Neutrophil (primary cell): ENCODE measurements around the gene TRIAP1.

Experiments
- H3K27ac ChIP-seq: fragments of 200-600 bp; sonication (generic); 2 replicates; pipeline ENCODE4 v1.5.1; 2016; ENCODE audit warnings: mild to moderate bottlenecking, moderate library complexity
- H3K27me3 ChIP-seq: fragments of 200-600 bp; sonication (generic); 2 replicates; pipeline ENCODE4 v1.6.0; 2016; ENCODE audit warnings: mild to moderate bottlenecking
- H3K36me3 ChIP-seq: fragments of 200-600 bp; sonication (generic); 2 replicates; pipeline ENCODE4 v1.5.1; 2017
- H3K4me1 ChIP-seq, 2 experiments: fragments of 200-600 bp in 1 of 2; sonication (generic) in 1 of 2; 1 replicate in 1 of 2; 2 replicates in 1 of 2; pipeline versions ENCODE4 v1.5.1 to v1.6.1; 2013 to 2016; ENCODE audit warnings: low read depth in 1 of 2, low read length in 1 of 2, mild to moderate bottlenecking in 1 of 2, moderate library complexity in 1 of 2; ENCODE audit not compliant: control insufficient read depth in 1 of 2, insufficient read depth in 1 of 2
- H3K4me3 ChIP-seq, 2 experiments: fragments of 200-600 bp in 1 of 2; sonication (generic) in 1 of 2; 1 replicate in 1 of 2; 2 replicates in 1 of 2; pipeline ENCODE4 v1.5.1; 2013 to 2016; ENCODE audit warnings: low read depth in 1 of 2, low read length in 1 of 2, mild to moderate bottlenecking in 1 of 2, moderate library complexity in 1 of 2
- H3K9me3 ChIP-seq: fragments of 200-600 bp; sonication (generic); 2 replicates; pipeline ENCODE4 v1.5.1; 2016
- TF ChIP-seq, protein P1 (sequence below): fragments of 200-600 bp; sonication (generic); IDR thresholded peaks from 2 replicates; pipeline ENCODE4 v1.5.1; 2016; ENCODE audit warnings: antibody characterized with exemption

Gene TRIAP1

DNA sequence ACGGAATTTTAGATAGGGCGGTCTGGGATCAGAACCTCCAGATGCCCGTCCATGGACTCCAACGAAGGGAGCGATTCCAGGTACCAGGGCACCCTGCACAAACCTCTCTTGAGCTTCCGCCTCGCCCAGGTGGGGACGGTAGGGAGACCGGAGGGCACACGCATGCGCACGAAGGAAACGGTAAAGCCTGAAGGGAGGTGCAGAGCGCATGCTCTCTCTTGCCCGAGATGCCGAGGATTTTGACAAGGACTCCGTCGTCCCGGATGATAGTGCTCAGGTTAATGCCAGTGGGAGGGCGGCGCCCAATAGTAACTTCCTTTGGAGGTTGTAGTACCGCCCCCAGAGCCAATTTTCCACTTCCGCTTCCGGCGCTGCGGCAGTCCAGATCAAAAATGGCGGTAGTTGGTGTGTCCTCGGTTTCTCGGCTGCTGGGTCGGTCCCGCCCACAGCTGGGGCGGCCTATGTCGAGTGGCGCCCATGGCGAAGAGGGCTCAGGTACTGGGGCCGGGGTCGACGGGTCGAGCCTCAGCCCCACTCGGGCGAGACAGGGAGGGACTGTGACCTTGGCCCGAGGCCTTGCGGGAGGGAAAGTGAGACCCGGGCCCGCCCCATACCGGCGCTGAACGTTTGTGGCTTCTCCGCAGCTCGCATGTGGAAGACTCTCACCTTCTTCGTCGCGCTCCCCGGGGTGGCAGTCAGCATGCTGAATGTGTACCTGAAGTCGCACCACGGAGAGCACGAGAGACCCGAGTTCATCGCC, 8.3 kb downstream of the TRIAP1 start, which contains the start of gene COX6A1:
Gene COX6A1, plus strand, starts transcription at position 379 of the 760 bp plus-strand sequence. Its CDS starts 14 bp downstream, at position 393.
- TF ChIP-seq, protein P1, sequence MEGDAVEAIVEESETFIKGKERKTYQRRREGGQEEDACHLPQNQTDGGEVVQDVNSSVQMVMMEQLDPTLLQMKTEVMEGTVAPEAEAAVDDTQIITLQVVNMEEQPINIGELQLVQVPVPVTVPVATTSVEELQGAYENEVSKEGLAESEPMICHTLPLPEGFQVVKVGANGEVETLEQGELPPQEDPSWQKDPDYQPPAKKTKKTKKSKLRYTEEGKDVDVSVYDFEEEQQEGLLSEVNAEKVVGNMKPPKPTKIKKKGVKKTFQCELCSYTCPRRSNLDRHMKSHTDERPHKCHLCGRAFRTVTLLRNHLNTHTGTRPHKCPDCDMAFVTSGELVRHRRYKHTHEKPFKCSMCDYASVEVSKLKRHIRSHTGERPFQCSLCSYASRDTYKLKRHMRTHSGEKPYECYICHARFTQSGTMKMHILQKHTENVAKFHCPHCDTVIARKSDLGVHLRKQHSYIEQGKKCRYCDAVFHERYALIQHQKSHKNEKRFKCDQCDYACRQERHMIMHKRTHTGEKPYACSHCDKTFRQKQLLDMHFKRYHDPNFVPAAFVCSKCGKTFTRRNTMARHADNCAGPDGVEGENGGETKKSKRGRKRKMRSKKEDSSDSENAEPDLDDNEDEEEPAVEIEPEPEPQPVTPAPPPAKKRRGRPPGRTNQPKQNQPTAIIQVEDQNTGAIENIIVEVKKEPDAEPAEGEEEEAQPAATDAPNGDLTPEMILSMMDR = peak; percentile 53
- H3K9me3 ChIP-seq = no peaks in the 10 kb centered on the region
- peaks cover 25 to 26% of the 10 kb centered on the region in 2 experiments for H3K4me1 ChIP-seq
- H3K4me3 ChIP-seq = peak within 1 kb of the TSS; percentile 70 to 94
- H3K27me3 ChIP-seq = peaks cover 6% of the 10 kb centered on the region
- peak within 1 kb of the TSS; percentile 87 for H3K27ac ChIP-seq
- peaks cover 36% of the 10 kb centered on the region for H3K36me3 ChIP-seq

DNA sequence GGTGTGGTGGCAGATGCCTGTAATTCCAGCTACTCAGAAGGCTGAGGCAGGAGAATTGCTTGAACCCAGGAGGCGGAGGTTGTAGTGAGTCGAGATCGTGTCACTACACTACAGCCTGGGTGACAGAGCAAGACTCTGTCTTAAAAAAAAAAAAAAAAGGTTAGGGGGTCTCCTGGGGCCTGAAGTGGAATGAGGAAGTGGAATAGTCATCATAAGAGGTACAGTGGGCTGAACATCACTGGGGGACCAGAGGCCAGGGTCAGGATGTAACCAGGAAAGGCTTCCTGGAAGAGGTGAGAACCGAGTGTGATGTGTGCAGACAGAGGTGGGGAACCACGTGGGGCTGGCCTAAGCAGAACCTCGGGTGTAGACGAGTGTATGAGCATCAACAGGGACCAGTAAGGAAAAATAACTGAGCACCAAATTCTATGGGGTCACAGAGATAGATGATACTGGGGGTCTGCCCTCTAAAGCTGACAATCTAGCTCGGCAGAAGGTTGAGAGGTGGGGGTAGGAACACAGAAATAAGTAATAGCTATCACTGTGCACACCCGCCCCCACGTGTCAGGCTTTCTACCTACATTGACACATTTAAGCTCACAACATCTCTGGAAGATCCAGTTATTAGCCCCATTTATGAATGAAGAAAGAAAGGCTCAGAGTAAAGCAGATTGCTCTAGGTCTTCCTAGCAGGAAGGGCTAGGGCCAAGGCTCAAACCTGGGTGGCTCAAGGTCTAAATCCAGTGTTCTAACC, 13.2 kb downstream of the TRIAP1 start:
- Histone ChIP-seq H3K4me3 (no peak overlapping the region), H3K4me1 (peaks cover 5 to 8% of the 10 kb centered on the region in 2 experiments), H3K9me3 (no peaks in the 10 kb centered on the region), H3K27ac (no peak overlapping the region), H3K27me3 (peaks cover 30% of the 10 kb centered on the region), H3K36me3 (no peaks in the 10 kb centered on the region)
- TF ChIP-seq, protein P1 = no peak

DNA sequence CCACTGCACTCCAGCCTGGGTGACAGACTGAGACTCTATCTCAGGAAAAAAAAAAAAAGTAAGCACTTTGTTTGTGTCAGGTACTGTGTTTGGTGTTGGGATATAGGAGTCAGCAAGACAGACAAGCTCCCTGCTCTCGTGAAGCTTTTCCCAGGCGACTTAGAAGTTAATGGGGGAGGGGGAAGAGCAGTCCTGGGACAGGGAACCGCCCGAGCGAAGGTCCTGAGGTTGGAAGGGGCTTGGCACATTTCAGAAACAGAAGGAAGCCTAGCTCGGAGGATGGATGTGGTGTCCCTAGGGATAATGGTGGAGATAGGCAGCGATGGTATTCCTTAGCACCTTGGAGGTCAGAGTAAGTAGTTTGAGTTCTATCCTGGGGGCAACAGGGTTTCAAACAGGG, 16.8 kb downstream of the TRIAP1 start:
- no peaks in the 10 kb centered on the region for H3K9me3 ChIP-seq
- H3K27ac ChIP-seq = no peak overlapping the region
- H3K36me3 ChIP-seq = no peaks in the 10 kb centered on the region
- no peaks in the 10 kb centered on the region for H3K4me1 ChIP-seq
- no peak overlapping the region for H3K4me3 ChIP-seq
- TF ChIP-seq, protein P1 = no peak
- H3K27me3 ChIP-seq = peaks cover 41% of the 10 kb centered on the region

DNA sequence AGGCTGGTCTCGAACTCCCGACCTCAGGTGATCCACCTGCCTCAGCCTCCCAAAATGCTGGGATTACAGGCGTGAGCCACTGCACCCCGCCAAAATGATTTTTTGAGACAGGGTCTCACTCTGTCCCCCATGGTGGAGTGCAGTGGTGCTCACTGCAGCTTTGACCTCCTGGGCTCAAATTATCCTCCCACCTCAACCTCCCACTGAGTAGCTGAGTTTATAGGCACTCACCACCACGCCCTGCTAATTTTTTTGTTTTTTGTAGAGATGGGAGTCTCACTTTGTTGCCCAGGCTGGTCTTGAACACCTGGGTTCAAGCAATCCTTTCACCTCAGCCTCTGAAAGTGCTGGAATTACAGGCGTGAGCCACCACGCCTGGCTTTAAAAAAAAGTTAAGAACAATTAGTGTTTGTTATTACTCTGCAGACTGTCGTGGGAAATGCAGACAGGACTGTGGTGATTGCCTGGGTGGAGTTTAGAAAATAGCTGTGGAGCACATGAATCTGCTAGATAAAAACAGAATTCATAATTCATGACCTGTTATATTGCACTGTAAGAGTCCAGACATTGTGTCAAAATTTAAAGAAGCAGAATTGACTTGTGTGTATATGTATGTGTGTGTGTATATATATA, 17.5 kb downstream of the TRIAP1 start:
- Histone ChIP-seq H3K27ac (no peak overlapping the region), H3K4me3 (no peak overlapping the region), H3K4me1 (no peaks in the 10 kb centered on the region), H3K9me3 (no peaks in the 10 kb centered on the region), H3K27me3 (peaks cover 41% of the 10 kb centered on the region), H3K36me3 (no peaks in the 10 kb centered on the region)
- TF ChIP-seq, protein P1 = no peak

DNA sequence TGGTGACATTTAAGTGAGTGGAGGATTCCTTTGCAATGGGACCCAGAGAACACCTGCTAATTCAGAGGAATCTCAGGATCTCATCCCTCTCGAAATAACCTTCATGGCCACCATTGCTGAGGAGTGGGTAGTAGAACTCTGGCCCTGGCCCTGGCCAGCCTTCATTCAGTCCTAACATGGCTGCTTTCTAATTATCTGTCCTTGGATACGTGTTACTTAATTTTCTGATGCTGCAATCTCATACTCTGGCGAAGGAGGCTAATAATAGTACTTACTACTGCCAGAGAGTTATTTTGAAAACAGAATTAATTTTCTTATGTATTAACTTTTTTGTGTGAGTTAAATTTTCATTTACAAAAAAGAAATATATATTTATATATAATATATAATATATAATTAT, 20.4 kb downstream of the TRIAP1 start:
- TF ChIP-seq, protein P1 = no peak
- Histone ChIP-seq H3K4me1 (no peaks in the 10 kb centered on the region), H3K4me3 (no peak overlapping the region), H3K27ac (no peak overlapping the region), H3K36me3 (no peaks in the 10 kb centered on the region), H3K9me3 (no peaks in the 10 kb centered on the region), H3K27me3 (peaks cover 31% of the 10 kb centered on the region)
